HG03469 (cell line): Measurements from ENCODE around the gene SCUBE1.

Experiments used
- ATAC-seq: cut with Tn5 transposase; IDR thresholded peaks from one replicate; pipeline ENCODE4 v1.9.1; 2021; ENCODE audit warnings: mild to moderate bottlenecking, moderate library complexity, moderate number of reproducible peaks; ENCODE audit not compliant: unreplicated experiment

SCUBE1 gene

GRCh38 chr22:43343262-43343669 lies at the start of gene SCUBE1:
SCUBE1 (minus strand) TSS chr22:43343372; CDS start chr22:43343261, 111 bp downstream.
- ATAC-seq: no peak

- no peak for ATAC-seq
Observed at GRCh38 chr22:43392385-43392989, 49.3 kb upstream of the SCUBE1 start.

DNA sequence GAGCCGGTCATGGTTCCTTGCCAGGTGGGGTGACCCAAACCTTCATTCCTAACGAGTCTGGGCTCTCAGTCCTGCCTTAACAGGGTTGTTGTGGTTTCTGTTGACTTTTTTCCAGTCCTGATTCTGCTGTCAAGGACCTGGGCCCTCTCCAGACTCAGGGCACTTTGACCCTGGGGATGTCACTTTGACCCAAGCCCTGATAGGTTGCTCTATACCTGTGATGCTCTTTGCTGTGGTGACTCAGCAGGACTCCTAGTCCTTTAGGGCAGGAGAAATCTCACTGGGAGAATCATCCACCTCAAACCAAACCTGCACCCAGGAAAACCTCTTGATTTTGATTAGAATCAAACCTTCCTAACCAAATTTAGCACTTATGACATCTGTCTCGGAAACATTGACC lies 48.1 kb upstream of the SCUBE1 start:
- ATAC-seq: no peak

- no peak for ATAC-seq
Observed at GRCh38 chr22:43390872-43391271, 47.7 kb upstream of the SCUBE1 start.

DNA sequence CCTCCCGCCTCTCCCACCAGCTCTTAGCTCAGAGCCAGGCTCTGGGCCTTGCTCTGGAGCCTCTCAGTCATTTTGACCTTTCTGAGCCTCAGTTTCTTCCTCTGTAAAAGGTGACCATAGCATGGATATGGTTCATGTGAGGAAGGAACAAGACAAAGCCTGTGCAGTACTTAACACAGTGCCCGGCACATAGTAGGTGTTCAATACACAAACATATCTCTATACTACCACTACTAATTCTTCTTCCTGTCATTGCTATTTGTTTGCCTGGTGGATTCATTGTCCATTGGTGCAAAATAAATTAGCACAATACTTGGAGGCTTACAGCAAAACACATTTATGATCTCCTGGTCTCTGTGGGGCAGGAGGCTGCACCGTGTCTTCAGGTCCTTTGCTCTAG lies 47.0 kb upstream of the SCUBE1 start:
- ATAC-seq: no peak

- no peak for ATAC-seq
Observed at GRCh38 chr22:43389227-43389836, 46.2 kb upstream of the SCUBE1 start.

GRCh38 chr22:43388420-43388851 lies 45.3 kb upstream of the SCUBE1 start:
- no peak for ATAC-seq

DNA sequence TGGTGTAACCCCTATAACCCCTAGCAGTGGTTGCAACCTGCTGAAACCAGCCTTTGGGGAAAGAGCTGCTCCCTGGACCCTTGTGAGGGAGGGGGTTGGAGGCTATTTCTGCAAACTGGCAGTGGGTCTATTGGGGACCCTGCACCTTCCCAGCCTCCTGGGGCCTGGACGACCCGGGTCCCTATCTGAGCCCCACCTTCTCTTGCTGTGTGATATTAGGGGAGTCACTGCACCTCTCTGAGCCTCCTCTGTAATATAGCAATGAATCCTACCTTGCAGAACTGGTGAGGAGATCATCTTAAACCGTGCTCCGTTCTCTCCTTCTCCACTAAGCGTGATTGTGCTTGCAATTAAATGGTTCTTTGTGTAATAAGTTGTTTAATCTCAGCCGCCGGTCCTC lies 44.6 kb upstream of the SCUBE1 start:
- ATAC-seq: no peak

GRCh38 chr22:43385770-43386641 lies 42.8 kb upstream of the SCUBE1 start:
- no peak for ATAC-seq

DNA sequence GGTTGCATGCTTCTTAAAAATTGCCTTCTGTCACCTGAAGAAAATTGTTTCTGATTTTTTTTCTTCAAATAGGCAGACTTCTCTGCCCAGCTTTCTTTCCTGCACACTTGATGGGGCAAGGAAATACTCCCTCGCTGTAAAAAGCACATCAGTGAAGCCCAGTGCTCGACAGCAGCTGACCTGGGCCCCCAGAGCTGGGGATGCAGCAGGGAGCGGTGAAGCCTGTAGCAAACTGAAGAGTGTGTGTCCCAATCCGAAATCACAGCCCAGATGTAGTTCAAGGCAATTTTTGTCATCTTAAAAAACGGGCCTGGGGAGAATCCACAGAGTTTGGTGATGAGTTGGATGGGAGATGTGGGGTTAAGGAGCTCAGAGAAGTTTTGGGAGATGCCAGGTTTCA lies 41.7 kb upstream of the SCUBE1 start:
- ATAC-seq: no peak

GRCh38 chr22:43381693-43382092 lies 38.5 kb upstream of the SCUBE1 start:
- no peak for ATAC-seq

DNA sequence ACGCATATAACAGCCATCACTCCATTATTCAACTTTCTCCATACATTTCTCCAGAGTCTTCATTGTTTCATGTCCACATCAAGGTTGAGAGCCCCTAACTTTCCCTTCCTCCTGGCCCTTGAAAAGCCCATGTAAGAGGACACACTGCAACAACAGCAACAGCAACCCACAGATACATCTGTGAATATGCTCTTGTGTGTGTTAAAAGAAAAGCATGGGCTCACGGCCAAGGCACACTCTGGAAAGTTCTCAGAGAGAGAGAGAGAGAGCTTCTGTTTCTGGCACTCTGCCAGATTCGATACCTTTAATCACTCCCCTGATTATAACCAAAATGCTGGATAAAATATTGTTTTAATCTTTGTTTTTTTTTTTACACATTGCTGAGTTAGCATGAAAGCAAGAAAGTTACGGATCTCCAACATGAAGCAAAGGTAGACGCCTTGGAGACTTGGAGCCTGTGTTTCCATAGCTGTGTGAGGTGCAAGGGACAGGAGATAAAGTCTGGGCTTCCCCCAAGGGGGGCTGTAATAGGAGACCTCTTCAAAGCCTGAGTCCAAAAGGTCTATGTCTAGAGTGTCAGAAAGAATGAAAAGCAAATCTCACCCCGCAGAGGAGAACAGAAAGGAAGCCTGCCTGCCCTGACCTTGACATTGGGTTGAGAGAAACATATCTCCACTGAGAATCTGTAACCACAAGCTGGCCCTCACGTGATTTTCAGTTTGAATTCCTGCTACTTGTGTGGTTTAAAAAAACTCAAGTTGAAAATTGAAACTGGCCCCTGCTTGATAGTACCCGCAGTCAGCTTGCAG lies 34.9 kb upstream of the SCUBE1 start:
- ATAC-seq: no peak

- ATAC-seq: no peak
Observed at GRCh38 chr22:43377548-43377895, 34.4 kb upstream of the SCUBE1 start.

GRCh38 chr22:43376765-43377547 lies 33.8 kb upstream of the SCUBE1 start:
- ATAC-seq: no peak

DNA sequence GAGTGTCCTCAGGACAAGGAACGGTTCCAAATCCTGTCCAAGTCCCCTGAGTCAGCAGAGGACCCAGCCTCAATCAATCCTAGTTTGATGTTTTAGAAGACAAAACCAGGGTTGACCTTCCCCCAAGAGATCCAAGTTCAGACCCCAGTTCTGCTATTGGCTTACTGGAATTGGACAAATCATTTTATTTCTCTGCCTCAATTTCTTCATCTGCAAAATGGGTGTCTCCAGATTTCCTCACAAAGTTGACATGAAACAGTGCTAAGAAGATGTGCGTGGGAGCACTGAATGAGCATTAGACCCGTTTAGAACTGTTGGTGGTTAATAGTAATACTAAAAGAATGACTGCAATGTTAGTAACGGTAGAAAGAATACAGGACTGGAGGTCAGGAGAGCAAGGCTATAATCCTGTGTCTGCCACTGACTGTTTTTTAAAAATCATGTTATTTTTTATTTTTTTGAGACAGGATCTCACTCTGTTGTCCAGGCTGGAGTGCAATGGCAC lies 32.8 kb upstream of the SCUBE1 start:
- no peak for ATAC-seq

- ATAC-seq: no peak
Observed at GRCh38 chr22:43370036-43370435, 26.9 kb upstream of the SCUBE1 start.

DNA sequence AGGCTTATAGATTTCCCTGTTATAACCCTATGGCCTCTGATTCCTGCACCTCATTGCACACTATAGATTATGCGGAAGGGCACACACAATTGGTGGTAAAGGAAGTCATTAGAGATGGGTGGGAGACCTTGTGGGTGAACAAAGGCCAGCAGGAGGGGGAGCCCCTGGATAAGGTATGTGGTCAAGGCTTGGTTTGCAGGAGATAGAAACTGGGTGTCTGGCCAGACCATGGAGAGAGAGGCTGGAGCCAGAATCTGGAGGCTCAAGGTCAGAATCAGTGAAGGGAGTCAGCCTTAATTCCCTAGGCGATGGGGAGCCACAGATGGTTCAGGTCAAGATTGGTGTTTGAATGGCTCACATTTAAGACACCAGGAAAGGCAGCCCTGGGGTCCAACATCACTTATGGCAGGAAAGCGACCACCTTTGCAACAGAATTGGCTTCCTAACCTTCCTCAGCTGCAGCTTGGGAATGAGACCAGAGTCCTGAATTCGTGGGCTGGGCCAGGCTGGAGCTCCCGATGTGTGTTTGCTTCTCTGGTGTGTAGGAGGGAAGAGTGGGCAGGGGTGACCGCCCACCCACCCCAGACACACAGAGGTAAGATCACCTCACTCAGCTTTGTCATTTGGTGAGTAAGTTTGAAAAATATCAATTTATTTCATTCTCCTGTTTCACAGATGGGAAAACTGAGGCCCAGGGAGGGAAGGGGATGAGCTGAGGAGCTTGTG lies 22.7 kb upstream of the SCUBE1 start:
- ATAC-seq: no peak

DNA sequence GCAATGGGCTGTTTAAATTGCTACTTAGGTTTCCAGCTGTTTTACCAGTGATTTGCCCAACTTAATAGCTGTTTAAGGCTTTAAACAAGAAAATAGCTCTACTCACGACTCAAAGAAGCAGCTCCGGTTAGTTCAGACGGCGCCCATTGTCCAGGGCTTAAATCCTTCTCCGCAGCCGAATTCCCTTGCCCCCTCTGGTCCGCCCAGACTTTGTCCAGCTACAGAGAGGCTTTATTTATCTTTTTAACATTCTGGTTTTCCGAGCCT lies 20.9 kb upstream of the SCUBE1 start:
- no peak for ATAC-seq

DNA sequence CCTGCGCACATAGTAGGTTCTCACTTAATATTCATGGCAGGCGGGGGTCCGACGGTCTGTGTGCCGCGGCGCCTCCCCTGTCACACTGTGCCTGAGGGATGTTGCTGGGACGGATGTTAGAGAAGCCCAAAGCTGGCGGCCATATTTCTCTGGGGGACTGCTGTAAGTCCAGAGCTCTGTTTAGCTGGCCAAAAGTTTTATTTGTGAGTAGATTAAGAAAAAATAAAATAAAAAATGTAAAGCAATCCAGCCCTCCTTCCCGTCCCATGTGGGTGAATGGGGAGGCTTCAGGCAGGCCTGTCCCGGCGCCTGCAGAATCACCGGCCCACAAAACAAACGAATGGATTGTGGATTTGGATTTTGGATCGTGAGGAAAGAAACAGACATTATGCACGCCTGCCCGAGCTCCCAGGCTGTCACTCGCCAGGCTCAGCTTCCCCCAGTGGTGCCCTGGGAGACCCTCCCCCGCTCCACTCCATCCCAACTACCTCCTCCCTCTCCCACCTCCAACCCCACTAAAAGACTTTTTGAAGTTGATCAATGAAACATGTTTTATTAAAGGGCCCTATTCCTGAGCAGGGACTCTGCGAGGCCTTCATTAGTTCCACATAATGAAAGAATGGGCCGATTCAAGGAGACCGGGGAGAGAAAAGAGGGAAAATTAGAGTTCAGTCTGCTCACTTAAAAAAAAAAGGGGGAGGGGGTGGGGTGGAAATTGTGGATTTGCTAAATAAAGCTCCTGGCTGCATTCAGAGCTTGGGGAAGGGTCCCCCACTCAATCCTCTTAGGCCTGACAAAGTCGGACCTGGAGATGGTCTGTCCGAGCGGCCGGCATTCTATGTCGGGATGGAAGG lies 20.4 kb upstream of the SCUBE1 start:
- no peak for ATAC-seq
